Measurements from ENCODE around the gene ZDHHC1. TPM values are rescaled to one million over a fixed set of nuclear protein-coding genes. Genes with fewer than 3 reads are reported as not detected.

ZDHHC1 gene
- total and polyA plus RNA-seq, 2 of the 13 experiments (the other 11 are each of a cell fraction or from before 2014, with no cell fraction given): 0.51 to 1.1 TPM

DNA sequence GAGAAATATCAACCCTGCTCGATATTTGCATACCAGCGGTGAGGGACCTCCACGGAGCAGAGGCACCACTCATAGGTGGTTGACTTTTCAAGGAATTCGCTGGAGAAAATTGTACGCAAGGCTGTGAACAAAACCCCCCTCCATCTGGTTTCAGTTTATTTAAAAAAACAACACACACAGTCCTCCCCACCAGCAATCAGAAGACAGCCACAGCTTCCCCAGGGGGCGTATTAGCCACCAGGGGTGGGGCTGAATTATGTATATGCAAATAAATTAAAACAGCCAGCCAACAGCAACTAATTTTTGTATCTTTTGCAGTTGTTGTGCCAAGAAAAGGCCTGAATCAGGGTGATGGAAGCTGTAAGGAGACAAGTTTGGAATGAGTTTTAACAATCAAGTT is 8.8 kb upstream of the ZDHHC1 start:
- ATAC-seq: no peak
- H3K4me2 ChIP-seq (ENCODE audit: low read depth, low read length): no peak overlapping the region

More for the DNA sequence above, 8.8 kb upstream of the ZDHHC1 start:
- H3K36me3 ChIP-seq (replicated peaks in 1 of 2; ENCODE audit: control insufficient read depth in 1 of 2, insufficient read depth in 2 of 2, low read length in 2 of 2): no peaks in the 10 kb centered on the region
- intact Hi-C loops (cut with micrococcal nuclease; ENCODE audit: unreplicated experiment) (loop anchor here (1.0 to 5.0 kb wide), 2 partner anchors 57 to 89 kb away; partner anchors contain the start of genes AGRP and ATP6V0D1), in situ Hi-C loops (cut with HindIII; ENCODE audit: extremely low pct_ligation_motif_present, low pct_unique_long_range_greater_than_20kb) (no loop called here)
- H3K79me2 ChIP-seq (ENCODE audit: insufficient read depth, low read length): no peaks in the 10 kb centered on the region
- no peak overlapping the region for H3K4me3 ChIP-seq (replicated peaks in 1 of 3; ENCODE audit: insufficient read depth in 1 of 3, low read depth in 2 of 3, low read length in 3 of 3)
- no peaks in the 10 kb centered on the region for H3K9me3 ChIP-seq (ENCODE audit: low read length)
- ChIA-PET CTCF (ENCODE audit: low intra/inter-chr PET ratio, low total read pairs) (interaction anchor here (6.5 kb wide), 1 partner anchor 42 kb away, joined by 98 read pairs; no protein-coding TSS in a partner anchor), POLR2A (interaction anchor here (1.0 kb wide), 1 partner anchor 21 kb away, joined by 4 read pairs; no protein-coding TSS in a partner anchor)
- no peak overlapping the region for H3K27ac ChIP-seq (ENCODE audit: extremely low read length, insufficient read depth, low read length)
- no peak overlapping the region for H2AFZ ChIP-seq (ENCODE audit: low read length)
- H3K27me3 ChIP-seq (ENCODE audit: control insufficient read depth in 1 of 2, insufficient read depth in 2 of 2, low read length in 2 of 2): peaks cover 5 to 35% of the 10 kb centered on the region in 2 experiments
- no peaks in the 10 kb centered on the region for H4K20me1 ChIP-seq (ENCODE audit: insufficient read depth, low read length)
- 22% methylated on average over 6 of the region's 6 CpGs for WGBS (ENCODE audit: low lambda C conversion rate)
- no peak for TF ChIP-seq IRX3 (CRISPR knock-in tag; IDR thresholded peaks at IDR 0.05; ENCODE audit: borderline replicate concordance, low read depth)
- TF ChIP-seq, protein P1, sequence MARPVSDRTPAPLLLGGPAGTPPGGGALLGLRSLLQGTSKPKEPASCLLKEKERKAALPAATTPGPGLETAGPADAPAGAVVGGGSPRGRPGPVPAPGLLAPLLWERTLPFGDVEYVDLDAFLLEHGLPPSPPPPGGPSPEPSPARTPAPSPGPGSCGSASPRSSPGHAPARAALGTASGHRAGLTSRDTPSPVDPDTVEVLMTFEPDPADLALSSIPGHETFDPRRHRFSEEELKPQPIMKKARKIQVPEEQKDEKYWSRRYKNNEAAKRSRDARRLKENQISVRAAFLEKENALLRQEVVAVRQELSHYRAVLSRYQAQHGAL (CRISPR knock-in tag; IDR thresholded peaks at IDR 0.05; ENCODE audit: not compliant biosample characterization): no peak
- TF ChIP-seq ZNF607 (CRISPR knock-in tag; IDR thresholded peaks at IDR 0.05; ENCODE audit: borderline replicate concordance): no peak
- no peak for TF ChIP-seq ZNF619 (CRISPR knock-in tag; IDR thresholded peaks at IDR 0.05)
- no peak for TF ChIP-seq MZF1 (CRISPR knock-in tag; IDR thresholded peaks at IDR 0.05; ENCODE audit: borderline replicate concordance)
- no peak for TF ChIP-seq TEAD2 (CRISPR knock-in tag; IDR thresholded peaks at IDR 0.05)
- no peak for TF ChIP-seq CHD4 (IDR thresholded peaks at IDR 0.05; ENCODE audit: borderline replicate concordance, low read length)
- no peak for TF ChIP-seq KMT2B (CRISPR knock-in tag; IDR thresholded peaks at IDR 0.05)
- TF ChIP-seq, protein P2, sequence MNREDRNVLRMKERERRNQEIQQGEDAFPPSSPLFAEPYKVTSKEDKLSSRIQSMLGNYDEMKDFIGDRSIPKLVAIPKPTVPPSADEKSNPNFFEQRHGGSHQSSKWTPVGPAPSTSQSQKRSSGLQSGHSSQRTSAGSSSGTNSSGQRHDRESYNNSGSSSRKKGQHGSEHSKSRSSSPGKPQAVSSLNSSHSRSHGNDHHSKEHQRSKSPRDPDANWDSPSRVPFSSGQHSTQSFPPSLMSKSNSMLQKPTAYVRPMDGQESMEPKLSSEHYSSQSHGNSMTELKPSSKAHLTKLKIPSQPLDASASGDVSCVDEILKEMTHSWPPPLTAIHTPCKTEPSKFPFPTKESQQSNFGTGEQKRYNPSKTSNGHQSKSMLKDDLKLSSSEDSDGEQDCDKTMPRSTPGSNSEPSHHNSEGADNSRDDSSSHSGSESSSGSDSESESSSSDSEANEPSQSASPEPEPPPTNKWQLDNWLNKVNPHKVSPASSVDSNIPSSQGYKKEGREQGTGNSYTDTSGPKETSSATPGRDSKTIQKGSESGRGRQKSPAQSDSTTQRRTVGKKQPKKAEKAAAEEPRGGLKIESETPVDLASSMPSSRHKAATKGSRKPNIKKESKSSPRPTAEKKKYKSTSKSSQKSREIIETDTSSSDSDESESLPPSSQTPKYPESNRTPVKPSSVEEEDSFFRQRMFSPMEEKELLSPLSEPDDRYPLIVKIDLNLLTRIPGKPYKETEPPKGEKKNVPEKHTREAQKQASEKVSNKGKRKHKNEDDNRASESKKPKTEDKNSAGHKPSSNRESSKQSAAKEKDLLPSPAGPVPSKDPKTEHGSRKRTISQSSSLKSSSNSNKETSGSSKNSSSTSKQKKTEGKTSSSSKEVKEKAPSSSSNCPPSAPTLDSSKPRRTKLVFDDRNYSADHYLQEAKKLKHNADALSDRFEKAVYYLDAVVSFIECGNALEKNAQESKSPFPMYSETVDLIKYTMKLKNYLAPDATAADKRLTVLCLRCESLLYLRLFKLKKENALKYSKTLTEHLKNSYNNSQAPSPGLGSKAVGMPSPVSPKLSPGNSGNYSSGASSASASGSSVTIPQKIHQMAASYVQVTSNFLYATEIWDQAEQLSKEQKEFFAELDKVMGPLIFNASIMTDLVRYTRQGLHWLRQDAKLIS (CRISPR knock-in tag; IDR thresholded peaks at IDR 0.05): no peak
- TF ChIP-seq, protein P3, sequence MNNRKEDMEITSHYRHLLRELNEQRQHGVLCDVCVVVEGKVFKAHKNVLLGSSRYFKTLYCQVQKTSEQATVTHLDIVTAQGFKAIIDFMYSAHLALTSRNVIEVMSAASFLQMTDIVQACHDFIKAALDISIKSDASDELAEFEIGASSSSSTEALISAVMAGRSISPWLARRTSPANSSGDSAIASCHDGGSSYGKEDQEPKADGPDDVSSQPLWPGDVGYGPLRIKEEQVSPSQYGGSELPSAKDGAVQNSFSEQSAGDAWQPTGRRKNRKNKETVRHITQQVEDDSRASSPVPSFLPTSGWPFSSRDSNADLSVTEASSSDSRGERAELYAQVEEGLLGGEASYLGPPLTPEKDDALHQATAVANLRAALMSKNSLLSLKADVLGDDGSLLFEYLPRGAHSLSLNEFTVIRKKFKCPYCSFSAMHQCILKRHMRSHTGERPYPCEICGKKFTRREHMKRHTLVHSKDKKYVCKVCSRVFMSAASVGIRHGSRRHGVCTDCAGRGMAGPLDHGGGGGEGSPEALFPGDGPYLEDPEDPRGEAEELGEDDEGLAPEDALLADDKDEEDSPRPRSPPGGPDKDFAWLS (CRISPR knock-in tag; IDR thresholded peaks at IDR 0.05; ENCODE audit: borderline replicate concordance): no peak
- TF ChIP-seq SRF (IDR thresholded peaks at IDR 0.05; ENCODE audit: low read depth, low read length): no peak
- FAIRE-seq (no peak), DNase-seq (ENCODE audit: low spot score) (no peak)
- H3K4me1 ChIP-seq (ENCODE audit: insufficient read depth, low read length): peaks cover 29% of the 10 kb centered on the region
- no peak overlapping the region for H3K9ac ChIP-seq (ENCODE audit: insufficient read depth, low read depth, low read length)
- no TSS peak for BruUV-seq (replicated peaks)

Data from HepG2 (cell line).